Testis (tissue), 2 donors: ENCODE data around the gene FBN2.

Experiments used
- CTCF ChIP-seq, 3 experiments: fragments of 450-650 bp in 2 of 3; fragments of 200-600 bp in 1 of 3; sonication (generic) in 1 of 3; IDR thresholded peaks; one replicate each; pipeline ENCODE4 v1.5.1; 2016 to 2019; ENCODE audit warnings: antibody characterized with exemption in 3 of 3, mild to moderate bottlenecking in 2 of 3, moderate library complexity in 1 of 3
- POLR2A ChIP-seq: fragments of 450-650 bp; IDR thresholded peaks from one replicate; pipeline ENCODE4 v1.6.1; 2017; ENCODE audit warnings: antibody characterized with exemption, mild to moderate bottlenecking, moderate library complexity

GRCh38 chr5:128532776-128533175 lies 5.3 kb downstream of the FBN2 start:
- TF ChIP-seq CTCF (IDR thresholded peaks at IDR 0.05) (no peak), POLR2A (no peak)
